Panc1 (cell line): ENCODE results near the gene MAG. TPM values are rescaled to one million over a fixed set of nuclear protein-coding genes. Genes with fewer than 3 reads are reported as not detected.

ENCODE experiments used
- ATAC-seq: fragments of 200-7000 bp; cut with Tn5 transposase; 2 replicates; pipeline ENCODE4 v1.9.1; 2020; ENCODE audit warnings: mild to moderate bottlenecking, moderate library complexity
- BruUV-seq: library from RNA; stranded (reverse); fragments of 400-500 nt; replicated peaks from 2 replicates; lab custom pipeline; 2021; lab: Mats Ljungman, UMichigan
- CTCF ChIA-PET: fragments of 300-600 bp; sonication (Branson Sonifier 250); formaldehyde crosslinking; loops from one replicate; lab custom pipeline; 2022; ENCODE audit warnings: antibody characterized with exemption; lab: Charles Lee
- POLR2A ChIA-PET: fragments of 300-600 bp; sonication (Branson Sonifier 250); formaldehyde crosslinking; loops from one replicate; lab custom pipeline; 2022; ENCODE audit warnings: antibody characterized with exemption; lab: Charles Lee
- DNase-seq: peaks from one replicate; pipeline ENCODE4 v3.0.0-alpha.2; 2010; ENCODE audit warnings: low read depth, low spot score
- H3K27ac ChIP-seq: 2 replicates; pipeline ENCODE4 v1.5.1; 2011; ENCODE audit warnings: mild to moderate bottlenecking, low read length, inconsistent platforms
- H3K27me3 ChIP-seq: fragments of 200-500 bp; sonication (Bioruptor generic); 2 replicates; pipeline ENCODE4 v1.6.0; 2014; ENCODE audit warnings: low read length, inconsistent platforms; ENCODE audit not compliant: control insufficient read depth, insufficient read depth
- H3K36me3 ChIP-seq: fragments of 200-500 bp; sonication (Bioruptor generic); 2 replicates; pipeline ENCODE4 v1.5.1; 2014; ENCODE audit warnings: inconsistent platforms, mild to moderate bottlenecking, low read length, moderate library complexity; ENCODE audit not compliant: control insufficient read depth, insufficient read depth
- H3K4me1 ChIP-seq: 2 replicates; pipeline ENCODE4 v1.5.1; 2011; ENCODE audit warnings: inconsistent platforms, mild to moderate bottlenecking, low read length, moderate library complexity; ENCODE audit not compliant: control insufficient read depth, insufficient read depth
- H3K4me3 ChIP-seq, 2 experiments: 2 replicates each; pipeline ENCODE4 v1.5.1; 2011 to 2012; ENCODE audit warnings: low read depth in 2 of 2, low read length in 2 of 2, mild to moderate bottlenecking in 2 of 2, inconsistent platforms in 1 of 2, moderate library complexity in 1 of 2
- H3K9me3 ChIP-seq: fragments of 200-500 bp; sonication (Bioruptor generic); 2 replicates; pipeline ENCODE4 v1.5.1; 2014; ENCODE audit warnings: low read depth, mild to moderate bottlenecking, inconsistent platforms, low read length, moderate library complexity; ENCODE audit not compliant: control insufficient read depth, insufficient read depth
- CTCF ChIP-seq: fragments of 450-650 bp; IDR thresholded peaks from 2 replicates; pipeline ENCODE4 v1.5.1; 2017; ENCODE audit warnings: mild to moderate bottlenecking
- POLR2AphosphoS5 ChIP-seq: IDR thresholded peaks from 2 replicates; pipeline ENCODE4 v1.6.1; 2012; ENCODE audit warnings: mild to moderate bottlenecking, low read depth, low read length, moderate library complexity
- REST ChIP-seq, 2 experiments: IDR thresholded peaks; 2 replicates each; pipeline ENCODE4 v1.6.1; 2011 to 2012; ENCODE audit warnings: low read depth in 2 of 2, control low read depth in 1 of 2, low read length in 1 of 2, mild to moderate bottlenecking in 1 of 2, moderate library complexity in 1 of 2; ENCODE audit not compliant: insufficient read depth in 1 of 2
- SIN3A ChIP-seq: IDR thresholded peaks from 2 replicates; pipeline ENCODE4 v1.6.1; 2012; ENCODE audit warnings: low read depth, mild to moderate bottlenecking, low read length, moderate library complexity, borderline replicate concordance; ENCODE audit not compliant: insufficient read depth
- TCF7L2 ChIP-seq: IDR thresholded peaks from 2 replicates; pipeline ENCODE4 v1.6.1; 2011; ENCODE audit warnings: mild to moderate bottlenecking, low read depth, low read length, inconsistent platforms
- in situ Hi-C: cut with HindIII; loops from 2 replicates; pipeline ENCODE4 v1.10.0; 2016; ENCODE audit warnings: low sequenced_read_pairs, low pct_unique_long_range_greater_than_20kb
- intact Hi-C: fragments of 100-400 bp; cut with micrococcal nuclease; formaldehyde crosslinking; loops from one replicate; pipeline ENCODE4 v1.10.0; 2022; ENCODE audit not compliant: unreplicated experiment
- total RNA-seq: library from RNA; stranded (reverse); gene quantifications from one replicate; pipeline ENCODE4 v1.2.1, GENCODE V29; 2021; ENCODE audit not compliant: unreplicated experiment

MAG gene
- total RNA-seq, 1 experiment from 2014 or later, result not detected

GRCh38 chr19:35362261-35363000 lies 70.5 kb downstream of the MAG start:
- TF ChIP-seq POLR2AphosphoS5 (no peak), TCF7L2 (no peak), CTCF (no peak), REST (IDR thresholded peaks at IDR 0.05; ENCODE audit: insufficient read depth in 1 of 2, low read depth in 2 of 2, low read length in 1 of 2) (no peak), SIN3A (no peak)
- POLR2A ChIA-PET, result no interaction called here
- Histone ChIP-seq H3K27ac (no peak overlapping the region), H3K36me3 (no peaks in the 10 kb centered on the region), H3K4me3 (no peak overlapping the region), H3K27me3 (peaks cover 2% of the 10 kb centered on the region; the same call in 1 of the 2 replicates), H3K9me3 (no peaks in the 10 kb centered on the region), H3K4me1 (no peaks in the 10 kb centered on the region)
- ATAC-seq, result no peak
- BruUV-seq, result no TSS peak
- in situ Hi-C loops, result no loop called here
- CTCF ChIA-PET, result no interaction called here
- intact Hi-C loops, result no loop called here
- no peak for DNase-seq

- CTCF ChIA-PET, result no interaction called here
- ATAC-seq (no peak), DNase-seq (no peak)
- TF ChIP-seq REST (IDR thresholded peaks at IDR 0.05; ENCODE audit: insufficient read depth in 1 of 2, low read depth in 2 of 2, low read length in 1 of 2) (no peak), POLR2AphosphoS5 (no peak), CTCF (no peak), SIN3A (no peak), TCF7L2 (no peak)
- Histone ChIP-seq H3K27me3 (peaks cover under 1% of the 10 kb centered on the region; the same call in 1 of the 2 replicates), H3K4me3 (no peak overlapping the region), H3K36me3 (no peaks in the 10 kb centered on the region), H3K9me3 (no peaks in the 10 kb centered on the region), H3K27ac (no peak overlapping the region), H3K4me1 (no peaks in the 10 kb centered on the region)
- in situ Hi-C loops, result no loop called here
- no TSS peak for BruUV-seq
- intact Hi-C loops, result no loop called here
- POLR2A ChIA-PET, result no interaction called here
These were observed 71.1 kb downstream of the MAG start for GRCh38 chr19:35363001-35363590.
